Testis (tissue), 2 donors: Measurements from ENCODE around the gene PAM16.

Source experiments
- CTCF ChIP-seq, 3 experiments: fragments of 450-650 bp in 2 of 3; fragments of 200-600 bp in 1 of 3; sonication (generic) in 1 of 3; IDR thresholded peaks; one replicate each; pipeline ENCODE4 v1.5.1; 2016 to 2019; ENCODE audit warnings: antibody characterized with exemption in 3 of 3, mild to moderate bottlenecking in 2 of 3, moderate library complexity in 1 of 3
- POLR2A ChIP-seq: fragments of 450-650 bp; IDR thresholded peaks from one replicate; pipeline ENCODE4 v1.6.1; 2017; ENCODE audit warnings: antibody characterized with exemption, mild to moderate bottlenecking, moderate library complexity

- no peak for TF ChIP-seq POLR2A
- no peak for TF ChIP-seq CTCF (IDR thresholded peaks at IDR 0.05)
These were observed 3.6 kb upstream of the PAM16 start for GRCh38 chr16:4354512-4355409.
